ENCODE measurements around the gene ANTXR1. TPM values are rescaled to one million over a fixed set of nuclear protein-coding genes. Genes with fewer than 3 reads are reported as not detected.

Gene ANTXR1
- total RNA-seq, 1 experiment from 2014 or later = 37.3 TPM

- Mint-ChIP-seq H3K36me3 (ENCODE audit: insufficient read depth in 1 of 3, low read depth in 3 of 3) (peaks cover 0 to 5% (median 4%) of the 10 kb centered on the region in 3 experiments; a peak in 4 of 7 replicates), H3K4me1 (no peaks in the 10 kb centered on the region), H3K4me3 (no peak overlapping the region), H3K27me3 (ENCODE audit: low read depth) (no peaks in the 10 kb centered on the region), H3K27ac (no peak overlapping the region), H3K9me3 (no peaks in the 10 kb centered on the region)
- no peak overlapping the region for H3K4ac ChIP-seq (ENCODE audit: low read depth, low read length)
- no peak overlapping the region for H4K8ac ChIP-seq (replicated peaks; ENCODE audit: insufficient read length, low read depth, low read length)
- no peak overlapping the region for H2AK5ac ChIP-seq (ENCODE audit: insufficient read length, low read length)
- DNase-seq = no peak
- no peak for TF ChIP-seq CTCF (conservative IDR thresholded peaks at IDR 0.05)
- H3K27me3 ChIP-seq (ENCODE audit: insufficient read depth, low read length) = no peaks in the 10 kb centered on the region
- H3K56ac ChIP-seq (ENCODE audit: insufficient read length, low read depth, low read length) = no peak overlapping the region
- no peaks in the 10 kb centered on the region for H3K23me2 ChIP-seq (ENCODE audit: insufficient read length, low read depth, low read length, poor library complexity, severe bottlenecking)
- H3K18ac ChIP-seq (ENCODE audit: insufficient read length, low read depth, low read length) = no peak overlapping the region
- H3K14ac ChIP-seq (ENCODE audit: insufficient read depth, low read length) = no peak overlapping the region
- H3K27ac ChIP-seq (ENCODE audit: insufficient read length, low read depth, low read length) = no peak overlapping the region
- H4K5ac ChIP-seq (ENCODE audit: insufficient read length, low read depth, low read length) = no peak overlapping the region
- no peak overlapping the region for H2BK20ac ChIP-seq (ENCODE audit: low read depth, low read length, poor library complexity, severe bottlenecking)
- no peak overlapping the region for H3K4me2 ChIP-seq (ENCODE audit: insufficient read depth, insufficient read length, low read length)
- H2BK12ac ChIP-seq (ENCODE audit: insufficient read length, low read depth, low read length) = no peak overlapping the region
- whole genome bisulfite sequencing (ENCODE audit: extremely low coverage, insufficient read length, low lambda C conversion rate) = no CpG with 5 or more reads among the region's 4 CpGs
- no peaks in the 10 kb centered on the region for H3K4me1 ChIP-seq (ENCODE audit: insufficient read depth, low read length)
- H2BK120ac ChIP-seq (ENCODE audit: low read depth, low read length, poor library complexity, severe bottlenecking) = no peak overlapping the region
- no peaks in the 10 kb centered on the region for H3K9me3 ChIP-seq (ENCODE audit: control insufficient read depth, low read depth, low read length)
- H2BK15ac ChIP-seq (ENCODE audit: low read depth, low read length) = no peak overlapping the region
- no peak overlapping the region for H2AFZ ChIP-seq (ENCODE audit: low read length)
- H2BK5ac ChIP-seq (ENCODE audit: insufficient read length, low read length) = no peak overlapping the region
- no peak overlapping the region for H4K91ac ChIP-seq (ENCODE audit: insufficient read length, low read depth, low read length)
- no peaks in the 10 kb centered on the region for H3K79me1 ChIP-seq (ENCODE audit: insufficient read depth, low read depth, low read length, poor library complexity, severe bottlenecking)
- no peak overlapping the region for H3K23ac ChIP-seq (ENCODE audit: insufficient read length, low read depth, low read length)
- H3K79me2 ChIP-seq (ENCODE audit: insufficient read depth, low read length) = no peaks in the 10 kb centered on the region
- H4K20me1 ChIP-seq (ENCODE audit: control insufficient read depth, insufficient read depth, insufficient read length) = no peaks in the 10 kb centered on the region
- H3K9ac ChIP-seq (ENCODE audit: extremely low read depth, insufficient read length, low read length) = no peak overlapping the region
- H3T11ph ChIP-seq (ENCODE audit: low read length) = no peak overlapping the region
Measured at GRCh38 chr2:69217333-69218080, 204.5 kb downstream of the ANTXR1 start.
